Progenitor cell of endocrine pancreas (in vitro differentiated cells): Measurements from ENCODE around the gene TMEM208. TPM values are rescaled to one million over a fixed set of nuclear protein-coding genes. Genes with fewer than 3 reads are reported as not detected.

Experiments used
- DNase-seq: peaks from one replicate; pipeline ENCODE4 v3.0.0; 2021; ENCODE audit warnings: low spot score; ENCODE audit not compliant: unreplicated experiment
- H3K27ac Mint-ChIP-seq: 2 replicates; pipeline ENCODE4 v1.8.0; 2021; ENCODE audit warnings: mild to moderate bottlenecking, moderate library complexity, mixed read lengths
- H3K27me3 Mint-ChIP-seq: 2 replicates; pipeline ENCODE4 v1.8.0; 2021; ENCODE audit warnings: mixed read lengths
- H3K36me3 Mint-ChIP-seq: 2 replicates; pipeline ENCODE4 v1.8.0; 2022; ENCODE audit warnings: mixed read lengths; ENCODE audit not compliant: insufficient read depth
- H3K4me1 Mint-ChIP-seq: 2 replicates; pipeline ENCODE4 v1.8.0; 2021; ENCODE audit warnings: low read depth, mixed read lengths
- H3K4me3 Mint-ChIP-seq: 2 replicates; pipeline ENCODE4 v1.8.0; 2021; ENCODE audit warnings: low read depth, mild to moderate bottlenecking, moderate library complexity, mixed read lengths
- H3K9me3 Mint-ChIP-seq: 2 replicates; pipeline ENCODE4 v1.8.0; 2021; ENCODE audit warnings: low read depth, mixed read lengths
- CTCF ChIP-seq: fragments of 200-600 bp; sonication (generic); IDR thresholded peaks from one replicate; pipeline ENCODE4 v1.5.0; 2021; ENCODE audit warnings: antibody characterized with exemption, mild to moderate bottlenecking; ENCODE audit not compliant: unreplicated experiment
- total RNA-seq: library from RNA; stranded (reverse); gene quantifications from 2 replicates; pipeline ENCODE4 v1.2.1, GENCODE V29; 2021

TMEM208 gene
- total RNA-seq, 1 donor from 2014 or later = 36.3 TPM

- Mint-ChIP-seq H3K4me1 (no peaks in the 10 kb centered on the region), H3K4me3 (no peak overlapping the region), H3K36me3 (peaks cover 12% of the 10 kb centered on the region), H3K9me3 (no peaks in the 10 kb centered on the region), H3K27me3 (no peaks in the 10 kb centered on the region), H3K27ac (no peak overlapping the region)
- no peak for TF ChIP-seq CTCF
- no peak for DNase-seq
These were observed 10.7 kb downstream of the TMEM208 start for GRCh38 chr16:67237396-67238277.

GRCh38 chr16:67238278-67238575, 11.3 kb downstream of the TMEM208 start:
- Mint-ChIP-seq H3K9me3 (no peaks in the 10 kb centered on the region), H3K4me1 (no peaks in the 10 kb centered on the region), H3K36me3 (peaks cover 12% of the 10 kb centered on the region), H3K27ac (no peak overlapping the region), H3K27me3 (no peaks in the 10 kb centered on the region), H3K4me3 (no peak overlapping the region)
- no peak for TF ChIP-seq CTCF
- DNase-seq = no peak

GRCh38 chr16:67238806-67239470, 12.0 kb downstream of the TMEM208 start:
- no peak overlapping the region for H3K27ac Mint-ChIP-seq
- TF ChIP-seq CTCF = no peak
- no peaks in the 10 kb centered on the region for H3K27me3 Mint-ChIP-seq
- no peak overlapping the region for H3K4me3 Mint-ChIP-seq
- H3K9me3 Mint-ChIP-seq = no peaks in the 10 kb centered on the region
- H3K4me1 Mint-ChIP-seq = no peaks in the 10 kb centered on the region
- DNase-seq = no peak
- peaks cover 11% of the 10 kb centered on the region for H3K36me3 Mint-ChIP-seq

GRCh38 chr16:67240506-67240905, 13.6 kb downstream of the TMEM208 start:
- no peak for TF ChIP-seq CTCF
- peaks cover 5% of the 10 kb centered on the region for H3K4me1 Mint-ChIP-seq
- H3K27ac Mint-ChIP-seq = no peak overlapping the region
- H3K27me3 Mint-ChIP-seq = no peaks in the 10 kb centered on the region
- no peak overlapping the region for H3K4me3 Mint-ChIP-seq
- H3K9me3 Mint-ChIP-seq = no peaks in the 10 kb centered on the region
- peaks cover 11% of the 10 kb centered on the region for H3K36me3 Mint-ChIP-seq
- no peak for DNase-seq

- DNase-seq = no peak
- Mint-ChIP-seq H3K9me3 (no peaks in the 10 kb centered on the region), H3K4me1 (peaks cover 6% of the 10 kb centered on the region), H3K36me3 (peaks cover 8% of the 10 kb centered on the region), H3K27me3 (no peaks in the 10 kb centered on the region), H3K4me3 (no peak overlapping the region), H3K27ac (no peak overlapping the region)
- no peak for TF ChIP-seq CTCF
These were observed 14.3 kb downstream of the TMEM208 start for GRCh38 chr16:67241008-67241900.
